CD1c-positive myeloid dendritic cell (primary cell): ENCODE measurements around the gene DGKA.

Experiments used
- DNase-seq: peaks from one replicate; pipeline ENCODE4 v3.0.0-alpha.2; 2016; ENCODE audit errors: extremely low spot score

DGKA gene

GRCh38 chr12:55931780-55932550 lies 1.0 kb downstream of the DGKA start:
- peak; percentile 42 for DNase-seq

- DNase-seq, result peak; percentile 42
Measured at GRCh38 chr12:55932551-55932910, 1.6 kb downstream of the DGKA start.

GRCh38 chr12:55933169-55933798 lies 2.3 kb downstream of the DGKA start:
- DNase-seq, result peak; percentile 58

GRCh38 chr12:55933799-55934742 lies 3.1 kb downstream of the DGKA start:
- DNase-seq, result no peak

GRCh38 chr12:55934773-55935172 lies 3.8 kb downstream of the DGKA start:
- DNase-seq, result no peak

- DNase-seq, result no peak
Measured at GRCh38 chr12:55935738-55936151, 4.8 kb downstream of the DGKA start.

- no peak for DNase-seq
Measured at GRCh38 chr12:55937981-55938380, 7.0 kb downstream of the DGKA start.

GRCh38 chr12:55938826-55939501 lies 8.0 kb downstream of the DGKA start:
- no peak for DNase-seq

GRCh38 chr12:55940065-55940732 lies 9.2 kb downstream of the DGKA start:
- DNase-seq, result peak; percentile 91

- no peak for DNase-seq
Measured at GRCh38 chr12:55942055-55942454, 11.1 kb downstream of the DGKA start.

- no peak for DNase-seq
Measured at GRCh38 chr12:55942577-55943136, 11.7 kb downstream of the DGKA start.

- DNase-seq, result no peak
Measured at GRCh38 chr12:55946553-55946952, 15.6 kb downstream of the DGKA start.

- DNase-seq, result no peak
Measured at GRCh38 chr12:55955344-55955743, 24.4 kb downstream of the DGKA start.

GRCh38 chr12:55955800-55956508 lies 25.0 kb downstream of the DGKA start:
- DNase-seq, result no peak

- DNase-seq, result no peak
Measured at GRCh38 chr12:55957106-55957859, 26.3 kb downstream of the DGKA start.

GRCh38 chr12:55963760-55964159 lies 32.8 kb downstream of the DGKA start:
- no peak for DNase-seq

GRCh38 chr12:55965240-55965639 lies 34.3 kb downstream of the DGKA start:
- no peak for DNase-seq

- DNase-seq, result peak; percentile 15
Measured at GRCh38 chr12:55965941-55966407, 35.0 kb downstream of the DGKA start, which contains the start of gene PMEL. TSS of gene PMEL (minus strand) at chr12:55966042. CDS start at chr12:55966011, 31 bp downstream.
